Measurements from ENCODE around the gene TMEM164.

TMEM164 gene

DNA sequence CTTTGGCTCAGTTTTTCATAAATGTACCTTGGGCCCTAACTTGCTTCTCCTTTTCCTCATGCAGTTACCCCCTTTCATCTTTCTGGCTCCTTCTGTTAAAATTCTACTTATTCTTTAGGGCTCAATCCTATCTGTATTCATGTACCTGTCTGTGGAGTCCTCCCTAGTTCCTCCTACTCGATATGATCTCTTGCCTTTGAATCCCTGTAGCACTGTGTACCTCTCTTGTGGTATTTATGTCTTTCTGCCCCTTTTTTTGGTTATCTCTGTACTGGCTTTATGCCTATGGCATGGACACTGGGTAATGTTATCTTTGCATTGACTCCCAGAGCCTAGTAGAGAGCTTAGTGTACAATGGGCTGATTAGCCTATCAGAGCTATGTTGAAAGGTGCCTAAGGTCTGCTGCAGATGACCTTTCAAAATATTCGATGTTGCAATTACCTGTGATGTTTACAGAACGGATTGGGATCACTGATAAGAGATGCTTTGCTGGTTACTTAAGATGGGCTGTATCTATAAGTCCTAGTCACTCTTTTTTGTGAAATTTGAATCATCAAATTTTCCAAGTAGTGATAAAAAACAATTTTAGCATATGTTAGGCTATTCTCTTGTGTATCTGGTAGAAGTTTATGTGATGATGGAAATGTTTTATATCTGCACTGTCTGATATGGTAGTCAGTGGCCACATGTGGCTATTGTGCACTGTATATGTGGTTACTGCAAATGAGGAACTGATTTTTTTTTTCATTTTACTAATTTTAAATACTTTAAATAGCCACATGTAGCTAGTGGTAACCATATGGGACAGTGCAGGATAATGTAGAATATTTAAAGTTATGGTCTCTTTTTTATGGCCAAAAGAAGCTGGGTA lies 33.5 kb downstream of the TMEM164 start:
- no peak for DNase-seq

DNA sequence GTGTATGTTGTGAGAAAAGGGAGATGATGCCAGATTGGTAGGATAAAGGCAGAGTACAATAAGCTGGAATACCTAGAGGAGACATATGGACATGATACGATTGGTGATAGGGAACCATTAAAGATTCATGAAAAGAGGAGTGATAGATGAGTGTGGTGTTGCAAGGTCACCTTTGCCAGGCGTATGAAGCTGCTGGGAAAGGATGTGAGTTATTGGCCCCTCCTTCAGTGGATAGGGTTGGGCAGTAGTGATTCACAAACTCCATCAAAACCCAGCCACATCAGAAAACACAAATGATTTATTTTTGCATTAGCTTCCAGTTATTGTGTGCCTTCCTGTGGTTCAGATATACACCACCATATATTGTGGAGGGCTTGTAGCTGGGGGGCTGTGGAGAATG lies 34.3 kb downstream of the TMEM164 start:
- DNase-seq: no peak

DNA sequence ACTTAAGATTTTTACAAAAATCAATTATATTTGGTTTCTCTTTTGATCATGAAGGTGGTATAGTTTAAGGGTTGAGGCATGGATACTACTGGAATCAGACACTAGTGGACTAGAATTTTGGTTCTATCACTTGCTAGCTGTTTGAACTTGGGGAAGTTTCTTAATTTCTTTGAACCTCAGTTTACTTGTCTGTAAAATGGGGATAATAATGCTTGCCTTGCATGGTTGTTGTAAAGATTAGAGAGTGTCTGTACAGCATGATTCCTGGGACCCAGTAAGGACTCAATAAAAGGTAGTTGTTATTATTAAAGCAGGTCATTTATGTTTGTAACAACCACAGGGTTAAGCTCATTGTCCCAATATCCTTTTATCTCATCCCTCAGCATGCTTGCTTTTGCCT lies 36.0 kb downstream of the TMEM164 start:
- no peak for DNase-seq

DNA sequence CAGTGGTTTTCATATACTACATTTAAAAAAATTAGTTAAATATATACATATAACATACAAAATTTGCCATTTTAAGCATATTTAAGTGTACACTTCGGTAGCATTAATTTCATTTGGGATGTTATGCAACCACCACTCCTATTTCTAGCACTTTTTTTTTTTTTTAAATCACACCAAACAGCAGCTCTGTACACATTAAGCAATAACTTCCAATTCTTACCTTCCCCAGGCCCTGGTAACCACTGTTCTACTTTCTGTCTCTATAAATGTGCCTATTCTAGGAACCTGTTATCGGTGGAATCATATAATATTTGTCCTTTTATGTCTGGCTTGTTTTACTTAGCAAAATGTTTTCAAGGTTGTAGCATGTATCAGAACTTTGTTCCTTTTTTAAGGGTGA lies 39.1 kb downstream of the TMEM164 start:
- DNase-seq: no peak

DNA sequence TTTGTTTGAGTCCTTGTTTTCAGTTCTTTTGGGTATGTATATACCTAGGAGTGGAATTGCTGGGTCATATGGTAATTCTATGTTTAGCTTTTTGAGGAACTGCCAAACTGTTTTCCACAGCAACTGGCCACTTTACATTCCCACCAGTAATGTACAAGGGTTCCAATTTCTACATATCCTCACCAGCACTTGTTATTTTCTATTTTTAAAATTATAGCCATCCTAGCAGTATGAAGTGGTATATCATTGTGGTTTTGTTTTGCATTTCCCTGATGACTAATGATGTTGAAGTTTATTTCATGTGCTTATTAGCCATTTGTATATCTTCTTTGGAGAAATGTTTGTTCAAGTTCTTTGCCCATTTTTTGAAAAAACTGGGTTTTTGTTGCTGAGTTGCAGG lies 39.6 kb downstream of the TMEM164 start:
- no peak for DNase-seq

DNA sequence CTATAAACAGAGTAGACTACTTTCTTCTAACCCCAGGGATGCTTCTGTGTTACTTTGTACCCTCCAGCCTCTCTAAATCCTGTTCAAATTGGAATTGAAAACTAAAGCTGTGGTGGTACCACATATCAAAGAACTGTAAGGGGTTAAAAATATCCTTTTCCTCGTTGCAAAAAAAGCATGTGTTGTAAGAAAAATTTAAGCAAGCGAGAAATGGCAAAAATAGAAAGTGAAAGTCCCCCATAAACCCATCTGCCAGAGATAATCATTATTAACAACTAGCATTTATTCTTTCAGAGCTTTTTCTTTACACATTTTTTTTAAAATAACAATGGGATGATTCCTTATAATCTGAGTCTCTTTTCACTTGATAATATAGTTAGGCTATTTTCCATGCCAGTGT lies 40.6 kb downstream of the TMEM164 start:
- no peak for DNase-seq

DNA sequence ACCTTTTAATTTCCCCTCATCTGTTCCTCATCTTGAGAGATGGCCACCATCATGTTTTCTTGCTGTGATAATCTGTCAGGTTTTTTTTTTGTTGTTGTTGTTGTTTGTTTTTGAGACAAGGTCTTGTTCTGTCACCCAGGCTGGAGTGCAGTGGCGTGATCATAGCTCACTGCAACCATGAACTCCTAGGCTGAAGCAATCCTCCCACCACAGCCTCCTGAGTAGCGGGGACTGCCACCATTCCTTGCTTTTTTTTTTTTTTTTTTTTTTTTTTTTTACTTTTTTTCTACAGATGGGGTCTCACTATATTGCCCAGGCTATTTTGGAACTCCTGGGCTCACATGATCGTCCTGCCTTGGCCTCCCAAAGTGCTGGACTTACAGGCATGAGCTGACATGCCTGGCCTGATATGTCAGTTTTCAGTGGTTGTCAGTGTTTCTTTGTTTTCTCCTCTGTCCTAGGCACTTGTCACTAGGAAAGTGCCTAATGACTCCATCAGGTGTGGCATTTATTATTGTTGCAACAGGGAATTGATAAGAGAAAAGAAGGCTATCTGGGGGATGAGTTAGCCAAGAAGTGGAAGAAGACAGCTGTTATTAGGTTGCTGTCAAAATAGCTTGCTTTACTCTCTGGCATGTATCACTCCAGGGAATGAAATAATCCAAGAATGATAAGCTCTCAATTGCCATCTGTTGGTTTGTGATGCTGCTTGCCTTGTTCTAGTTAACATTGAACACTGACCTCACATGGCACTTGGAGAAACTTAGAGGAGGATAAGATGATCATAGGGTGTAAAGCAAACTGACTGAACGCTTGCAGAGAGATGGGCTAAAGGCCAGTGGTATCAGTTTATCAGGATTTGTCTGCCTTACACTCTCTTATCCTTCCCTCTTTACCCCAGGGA lies 41.7 kb downstream of the TMEM164 start:
- no peak for DNase-seq

DNA sequence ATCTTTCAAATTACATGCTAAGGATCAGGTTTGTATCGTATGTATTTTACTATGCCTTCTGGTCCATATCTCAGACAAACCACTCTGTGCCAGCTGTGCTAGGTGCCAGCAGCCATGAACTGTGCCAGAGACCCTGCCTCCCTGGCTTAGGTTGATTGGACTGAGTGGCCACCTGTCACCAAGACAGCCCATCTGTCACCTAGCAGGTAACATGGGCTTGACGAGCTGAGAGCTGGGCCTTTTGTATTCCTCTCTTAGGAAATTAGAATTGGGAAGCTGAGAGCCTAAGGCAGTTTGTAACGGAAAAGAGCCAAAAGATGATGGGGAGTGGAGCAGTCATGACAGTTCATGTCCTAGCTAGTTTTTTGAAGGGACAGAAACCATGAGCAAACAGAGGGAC lies 42.5 kb downstream of the TMEM164 start:
- DNase-seq: no peak

DNA sequence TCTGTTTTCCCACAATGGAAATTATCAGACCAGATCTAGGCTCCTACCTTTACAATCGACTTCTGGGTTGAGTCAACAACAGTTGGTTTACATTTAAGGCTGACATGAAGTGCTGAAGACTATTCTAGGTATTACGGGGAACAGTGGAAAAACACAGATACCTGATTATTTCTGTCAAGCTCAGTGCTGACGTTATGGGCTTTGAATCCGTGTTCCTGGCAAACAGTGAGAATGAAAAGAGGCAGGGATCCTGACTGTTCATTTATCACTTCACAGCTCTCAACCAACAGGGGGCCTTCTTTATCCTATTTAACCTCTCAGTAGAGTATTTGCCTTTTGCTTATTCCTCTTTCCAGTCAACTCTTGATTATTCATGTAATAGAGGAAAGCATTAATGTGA lies 43.1 kb downstream of the TMEM164 start:
- no peak for DNase-seq

DNA sequence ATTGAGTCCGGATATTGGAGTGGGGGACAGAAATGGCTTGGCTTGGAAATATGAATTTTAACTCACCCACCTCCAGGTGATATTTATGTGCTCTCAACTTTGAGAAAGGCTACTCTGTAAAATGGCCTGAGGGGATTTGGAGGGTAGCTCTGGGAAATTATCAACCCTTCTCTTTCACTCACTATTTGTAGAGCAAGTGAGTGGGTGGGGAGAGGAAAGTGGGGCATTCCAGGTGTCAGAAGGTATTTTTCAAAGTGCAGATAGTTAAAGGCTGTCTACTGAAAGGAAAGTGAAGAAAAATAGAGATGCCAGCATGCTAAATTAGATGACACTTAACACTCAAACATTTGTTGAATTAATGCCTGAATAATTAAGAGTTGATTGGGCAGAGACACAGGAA lies 44.1 kb downstream of the TMEM164 start:
- DNase-seq: no peak

DNA sequence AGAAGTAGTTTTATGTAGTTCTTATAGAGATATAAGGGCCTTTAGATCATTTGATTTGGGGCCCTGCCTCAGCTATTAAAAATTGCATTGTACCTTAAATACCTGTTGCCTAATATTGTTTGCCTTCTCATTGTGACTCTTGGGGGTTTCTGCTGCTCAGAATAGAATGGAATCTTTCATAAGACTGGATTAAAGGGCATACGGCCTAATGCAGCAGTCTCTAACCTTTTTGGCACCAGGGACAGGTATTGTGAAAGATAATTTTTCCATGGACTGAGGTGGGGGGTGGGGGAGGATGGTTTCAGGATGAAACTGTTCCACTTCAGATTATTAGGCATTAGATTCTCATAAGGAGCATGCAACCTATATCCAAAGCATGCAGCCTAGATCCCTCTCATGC lies 46.2 kb downstream of the TMEM164 start:
- DNase-seq: no peak

DNA sequence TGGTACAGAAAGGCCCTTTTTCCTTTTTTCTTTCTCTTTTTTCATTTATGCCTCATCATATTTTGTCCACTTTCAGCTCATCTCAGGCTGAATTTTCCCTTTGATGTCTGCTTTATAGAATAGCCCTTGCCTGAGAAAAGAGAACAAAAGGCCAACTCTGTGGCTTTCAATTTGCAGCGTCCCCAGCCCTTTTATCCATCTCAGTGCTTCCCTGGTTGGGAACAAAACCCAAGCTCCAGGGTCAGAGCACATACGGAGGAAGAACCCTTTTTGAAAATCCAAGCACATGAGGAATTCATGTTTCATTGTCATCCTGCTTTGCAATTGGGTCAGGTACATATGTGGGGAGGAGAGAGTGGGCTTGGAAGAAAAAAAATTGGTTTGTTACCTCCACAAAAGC lies 47.5 kb downstream of the TMEM164 start:
- no peak for DNase-seq

DNA sequence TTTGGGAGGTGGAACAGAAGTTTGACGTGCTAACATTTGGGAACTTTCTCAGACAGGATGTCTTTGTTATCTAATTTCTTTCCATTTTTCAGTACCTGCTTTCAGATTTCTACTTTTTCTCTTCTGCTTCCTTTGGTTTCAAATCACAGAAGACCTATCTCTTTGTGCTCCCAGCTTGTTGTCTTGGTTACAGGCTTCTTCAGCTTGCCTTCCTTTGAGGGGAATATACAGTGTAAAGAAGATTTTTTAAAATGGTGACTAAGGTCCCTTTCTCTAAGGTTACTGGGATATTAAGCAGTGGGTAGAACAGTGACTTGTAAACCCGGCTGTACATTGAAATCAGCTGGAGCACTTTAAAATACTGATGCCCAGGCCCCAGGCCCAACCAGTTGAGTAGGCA lies 48.0 kb downstream of the TMEM164 start:
- DNase-seq: no peak

DNA sequence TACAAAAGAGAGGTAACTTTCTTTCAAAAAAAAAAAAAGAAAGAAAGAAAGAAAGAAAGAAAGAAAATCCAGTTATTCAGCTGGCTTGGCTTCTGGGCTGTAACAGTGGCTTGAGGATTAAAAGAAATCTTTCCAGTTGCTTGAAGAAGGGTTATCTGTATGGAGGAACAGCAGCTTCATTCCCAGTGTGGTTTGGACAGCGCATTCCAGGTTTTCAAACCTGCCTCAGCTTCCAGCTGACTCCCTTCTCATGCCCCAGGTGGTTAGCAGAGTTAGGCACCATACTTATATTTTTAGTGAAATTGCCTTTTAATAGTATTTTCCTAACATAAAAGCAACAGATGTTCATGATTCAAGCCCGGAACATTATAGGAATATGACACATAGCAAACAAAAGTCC lies 48.6 kb downstream of the TMEM164 start:
- DNase-seq: no peak

DNA sequence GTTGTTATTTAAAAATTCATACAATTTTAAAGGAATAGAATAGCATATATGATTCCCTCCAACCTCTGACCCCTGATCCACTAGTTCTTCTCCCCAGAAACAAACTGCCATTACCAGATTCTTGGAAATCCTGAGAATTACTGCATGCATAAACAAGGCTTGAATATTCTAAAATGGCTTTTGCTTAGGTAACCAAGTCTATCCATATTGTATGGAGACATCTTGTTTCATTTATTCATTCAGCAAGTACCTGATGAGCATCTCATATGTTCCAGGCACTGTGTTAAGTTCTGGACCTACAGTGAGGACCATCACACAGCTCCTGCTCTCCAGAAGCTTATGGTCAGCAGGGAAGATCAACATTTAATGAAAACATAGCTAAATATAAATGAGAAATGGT lies 49.4 kb downstream of the TMEM164 start:
- no peak for DNase-seq

DNA sequence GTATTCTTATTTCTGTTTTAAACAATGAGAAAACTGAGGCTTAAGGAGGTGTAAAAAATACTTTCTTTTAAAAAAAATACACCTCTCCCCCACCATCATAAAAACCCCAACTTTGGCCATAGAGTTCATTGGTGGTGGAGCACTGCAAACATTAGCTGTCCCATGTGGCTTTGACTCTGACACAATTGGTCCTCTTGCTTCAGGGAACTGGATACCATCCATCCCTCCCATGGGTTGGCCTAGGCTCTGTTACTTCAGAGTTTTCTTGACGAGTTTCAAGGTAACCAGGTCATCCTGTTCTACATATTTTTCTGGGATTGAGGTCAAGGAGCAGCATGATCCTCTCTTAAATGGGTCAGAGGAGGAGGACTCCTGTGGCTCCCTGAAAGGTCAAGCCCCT lies 50.5 kb downstream of the TMEM164 start:
- DNase-seq: no peak

DNA sequence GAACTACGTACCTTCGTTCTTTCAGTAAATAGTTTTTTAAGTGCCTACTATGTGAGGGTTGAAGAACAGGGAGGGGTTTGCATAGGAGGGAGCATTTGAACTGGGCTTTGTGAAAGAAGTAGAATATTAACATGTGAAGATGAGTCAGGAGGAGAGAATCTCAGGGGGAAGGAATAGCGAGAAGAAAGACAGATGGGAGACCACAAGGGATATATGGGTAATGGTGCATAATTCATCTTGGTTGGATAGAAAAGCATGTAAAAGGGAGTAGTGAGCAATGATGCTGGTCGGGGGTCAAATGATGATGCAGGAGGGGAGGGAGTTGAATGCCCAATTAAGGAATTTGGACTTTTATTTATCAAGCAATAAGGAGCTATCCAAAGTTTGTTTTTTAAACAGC lies 52.7 kb downstream of the TMEM164 start:
- no peak for DNase-seq

DNA sequence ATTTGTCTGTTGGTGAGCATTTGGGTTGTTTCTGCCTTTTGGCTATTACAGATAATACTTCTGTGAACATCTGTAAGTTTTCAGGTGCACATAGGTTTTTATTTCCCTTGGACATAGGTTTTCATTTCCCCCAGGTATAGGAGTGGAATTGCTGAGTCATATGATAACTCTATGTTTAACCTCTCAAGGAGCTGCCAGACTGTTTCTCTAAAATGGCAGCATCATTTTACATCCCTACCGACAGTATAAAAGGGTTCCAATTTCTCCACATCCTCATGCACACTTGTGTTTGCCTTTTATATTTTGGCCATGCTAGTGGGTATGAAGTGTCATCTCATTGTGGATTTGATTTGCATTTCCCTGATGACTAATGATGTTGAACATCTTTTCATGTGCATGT lies 53.5 kb downstream of the TMEM164 start:
- no peak for DNase-seq

DNA sequence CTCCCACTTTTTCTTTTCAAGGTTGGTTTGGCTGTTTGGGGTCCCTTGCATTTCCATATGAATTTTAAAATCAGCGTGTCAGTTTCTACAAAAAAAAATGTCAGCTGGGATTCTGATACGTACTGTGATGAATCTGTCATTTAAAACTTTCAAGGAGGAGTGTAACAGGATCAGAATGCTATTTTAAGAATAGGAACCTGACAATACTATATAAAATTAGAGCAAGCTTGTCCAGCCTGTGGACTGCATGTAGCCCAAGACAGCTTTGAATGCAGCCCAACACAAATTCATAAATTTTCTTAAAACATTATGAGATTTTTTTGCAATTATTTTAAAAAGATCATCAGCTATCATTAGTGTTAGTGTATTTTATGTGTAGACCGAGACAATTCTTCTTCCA lies 56.5 kb downstream of the TMEM164 start:
- DNase-seq: no peak

DNA sequence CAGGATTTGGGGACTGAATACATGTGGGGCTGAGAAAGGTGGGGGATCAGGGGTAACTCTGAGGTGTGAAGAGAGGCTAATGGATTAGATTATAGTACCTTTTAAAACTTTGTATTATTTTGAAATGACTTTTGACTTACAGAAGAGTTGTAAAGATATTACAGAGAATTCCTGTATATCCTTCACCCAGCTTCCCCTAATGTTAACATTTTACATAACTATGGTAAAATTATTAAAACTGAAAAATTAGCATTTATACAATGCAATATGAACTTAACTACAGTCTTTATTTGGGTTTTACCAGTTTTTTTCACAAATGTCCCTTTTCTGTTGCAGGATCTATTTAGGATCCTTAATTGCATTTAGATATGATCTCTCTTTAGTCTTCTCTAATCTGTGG lies 57.4 kb downstream of the TMEM164 start:
- no peak for DNase-seq

DNA sequence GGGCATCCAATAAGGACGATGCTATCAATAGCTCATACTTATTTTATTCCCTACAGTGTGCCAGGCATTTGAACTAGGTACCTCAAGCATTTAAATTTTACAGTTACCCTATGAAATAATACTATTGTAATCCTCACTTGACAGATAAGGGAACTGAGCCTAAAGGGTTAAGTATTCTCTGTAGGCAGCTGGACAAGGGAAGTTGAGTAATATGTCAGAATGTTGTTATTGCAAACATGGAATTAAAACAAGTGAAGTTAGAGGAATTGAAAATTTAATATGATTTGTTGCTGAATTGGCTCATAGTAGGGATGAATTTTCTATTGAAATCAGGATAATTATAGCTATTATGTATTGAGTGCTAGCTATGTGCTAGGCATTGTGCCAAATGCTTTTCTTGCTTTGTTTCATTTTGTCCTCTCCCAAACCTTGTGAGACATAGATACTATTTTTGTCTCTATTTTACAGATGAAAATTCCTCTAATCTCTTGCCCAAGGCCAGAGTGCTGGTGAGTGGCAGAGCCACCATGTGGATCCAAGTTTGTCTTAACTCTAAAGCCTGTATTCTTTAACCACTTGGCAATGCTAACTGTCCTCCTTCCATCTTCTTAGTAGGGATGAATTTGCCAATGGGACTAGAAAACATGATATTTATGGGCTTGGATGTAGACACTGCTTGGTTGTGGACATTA lies 58.1 kb downstream of the TMEM164 start:
- DNase-seq: no peak

DNA sequence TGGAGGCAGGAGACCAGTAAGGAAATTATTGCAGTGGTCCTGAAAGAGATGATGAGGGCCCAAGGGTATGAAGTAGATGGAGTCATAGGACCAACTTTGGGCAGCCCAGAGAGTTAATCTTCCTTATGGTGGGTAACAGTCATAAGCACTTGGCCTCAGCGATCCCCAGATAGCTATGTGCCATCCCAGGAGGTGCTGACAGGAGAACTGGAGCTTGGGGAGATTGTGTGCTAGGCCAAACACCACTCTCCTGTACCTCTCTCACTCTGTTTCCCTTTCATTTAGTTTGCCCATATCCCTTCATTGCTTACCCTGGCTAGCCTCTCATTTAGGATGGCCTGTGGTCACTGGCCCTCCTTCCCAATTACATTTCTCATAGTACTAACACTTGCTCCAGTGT lies 60.0 kb downstream of the TMEM164 start:
- DNase-seq: no peak

All from anterior cingulate cortex (tissue), 58 donors.